DMS 273 treated with DMSO at 0.1 percent for 48 hours (cell line): ENCODE data around the gene MON1A.
"Not testable (repeated sequence)": the region's sequence is repeated elsewhere in the genome, so short reads cannot be mapped to it uniquely, and the experiment has no call there.

Experiments
- DNase-seq: peaks from one replicate; lab custom pipeline; 2025; lab: John Stamatoyannopoulos, UW

MON1A gene

DNA sequence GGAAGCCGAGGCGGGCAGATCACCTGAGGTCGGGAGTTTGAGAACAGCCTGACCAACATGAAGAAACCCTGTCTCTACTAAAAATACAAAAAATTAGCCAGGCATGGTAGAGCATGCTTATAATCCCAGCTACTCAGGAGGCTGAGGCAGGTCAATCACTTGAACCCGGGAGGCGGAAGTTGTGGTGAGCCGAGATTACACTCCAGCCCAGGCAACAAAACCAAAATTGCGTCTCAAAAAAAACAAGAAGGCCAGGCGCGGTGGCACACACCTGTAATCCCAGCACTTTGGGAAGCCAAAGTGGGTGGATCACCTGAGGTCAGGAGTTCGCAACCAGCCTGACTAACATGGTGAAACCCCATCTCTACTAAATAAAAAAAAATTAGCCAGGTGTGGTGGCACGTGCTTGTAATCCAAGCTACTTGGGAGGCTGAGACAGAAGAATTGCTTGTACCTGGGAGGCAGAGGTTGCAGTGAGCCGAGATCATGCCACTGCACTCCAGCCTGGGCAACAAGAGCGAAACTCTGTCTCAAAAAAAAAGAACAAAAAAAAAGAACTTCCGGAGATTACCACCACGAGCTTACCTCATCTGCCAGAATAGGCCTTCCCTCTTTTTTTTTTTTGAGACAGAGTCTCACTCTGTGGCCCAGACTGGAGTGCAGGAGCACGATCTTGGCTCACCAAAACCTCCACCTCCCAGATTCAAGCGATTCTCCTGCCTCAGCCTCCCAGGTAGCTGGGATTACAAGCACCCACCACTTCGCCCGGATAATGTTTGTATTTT lies 11.6 kb downstream of the MON1A start:
- DNase-seq: not testable (repeated sequence)

DNA sequence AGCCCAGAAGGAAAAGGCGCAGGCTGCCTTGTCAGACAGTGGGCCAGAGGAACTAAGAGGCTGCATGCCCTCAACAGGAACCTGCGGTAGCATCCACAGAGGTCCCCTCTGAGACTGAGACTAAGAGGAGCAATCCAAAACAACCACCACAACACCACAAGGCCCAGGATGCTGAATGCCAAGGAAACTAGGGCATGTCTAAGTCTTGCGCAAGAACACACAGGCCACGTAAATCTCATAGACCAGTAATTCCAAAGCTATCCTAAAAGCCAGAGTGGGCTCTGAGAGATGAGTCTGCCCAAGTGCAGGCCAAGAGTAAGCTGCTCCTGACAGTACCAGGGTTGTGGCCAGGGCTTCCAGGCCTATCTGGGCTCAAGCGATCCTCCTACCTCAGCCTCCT lies 12.9 kb downstream of the MON1A start:
- DNase-seq: no peak

DNA sequence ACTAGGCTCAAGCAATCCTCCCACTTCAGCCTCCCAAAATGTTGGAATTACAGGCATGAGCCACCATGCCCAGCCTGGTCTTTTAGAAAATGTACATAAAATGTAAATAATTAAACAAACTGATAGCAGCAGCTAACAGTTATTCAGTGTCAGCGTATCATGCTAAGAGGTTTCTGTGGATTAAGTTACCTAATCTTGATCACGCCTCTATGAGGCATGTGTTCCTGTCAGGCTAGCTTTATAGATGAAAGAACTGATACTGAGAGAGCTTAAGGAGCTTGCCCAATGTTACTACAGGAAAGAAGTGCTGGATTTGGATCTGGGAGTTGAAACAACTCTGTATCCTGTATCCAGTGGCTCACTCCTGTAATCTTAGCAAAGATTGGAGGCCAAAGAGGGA lies 14.7 kb downstream of the MON1A start:
- DNase-seq: no peak

DNA sequence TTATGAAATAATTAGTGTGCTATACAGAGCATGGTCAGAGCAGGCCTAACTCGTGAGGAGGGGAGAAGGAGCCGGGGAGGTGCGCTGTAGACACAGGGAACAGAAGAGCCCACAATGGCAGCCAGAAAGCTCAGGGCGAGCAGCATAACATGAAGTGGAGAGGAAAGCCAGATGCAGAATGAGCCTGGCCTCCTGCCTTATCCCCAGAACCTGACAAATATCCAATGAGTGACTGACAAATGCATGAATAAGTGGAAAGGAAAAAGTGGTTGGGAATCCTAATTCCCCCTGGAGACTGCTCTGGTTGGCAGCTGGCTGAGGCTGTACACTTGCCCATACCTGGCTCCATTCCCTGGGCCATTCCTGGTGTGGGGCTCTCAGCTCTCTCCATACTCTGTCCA lies 16.7 kb downstream of the MON1A start:
- peak; percentile 79 for DNase-seq

DNA sequence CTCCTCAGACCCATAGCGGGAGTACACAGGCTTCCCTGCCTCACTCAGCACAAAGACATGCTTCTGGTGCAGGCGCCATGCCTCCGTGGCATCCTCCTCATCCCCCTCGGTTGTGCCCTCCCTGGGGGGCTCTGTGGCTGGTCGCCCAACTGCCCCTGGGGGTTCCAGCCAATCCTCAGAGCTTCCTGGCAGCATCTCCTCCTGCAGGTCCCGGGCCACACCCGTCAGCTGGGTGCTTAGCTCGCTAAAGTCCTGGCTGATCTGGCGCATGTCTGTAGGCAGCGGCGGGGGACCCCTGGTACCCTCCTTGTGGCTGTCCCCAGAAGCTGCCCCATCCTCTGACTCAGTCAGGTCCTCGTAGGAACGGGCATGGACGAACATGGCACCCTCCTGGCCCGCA lies 18.0 kb downstream of the MON1A start:
- DNase-seq: no peak

DNA sequence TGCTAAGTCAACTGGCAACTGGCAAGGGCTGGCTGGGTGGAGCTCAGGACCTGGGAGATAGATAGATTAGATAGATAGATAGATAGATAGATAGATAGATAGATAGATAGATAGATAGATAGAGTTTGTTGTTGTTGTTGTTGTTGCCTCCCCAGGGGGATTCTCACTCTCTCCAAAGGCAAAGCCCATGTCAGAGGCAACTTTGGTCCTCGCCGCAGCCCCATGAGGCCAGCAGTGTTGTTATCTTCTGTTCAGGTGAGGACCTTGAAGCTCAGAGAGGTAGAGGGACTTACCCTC lies 18.5 kb downstream of the MON1A start:
- no peak for DNase-seq

DNA sequence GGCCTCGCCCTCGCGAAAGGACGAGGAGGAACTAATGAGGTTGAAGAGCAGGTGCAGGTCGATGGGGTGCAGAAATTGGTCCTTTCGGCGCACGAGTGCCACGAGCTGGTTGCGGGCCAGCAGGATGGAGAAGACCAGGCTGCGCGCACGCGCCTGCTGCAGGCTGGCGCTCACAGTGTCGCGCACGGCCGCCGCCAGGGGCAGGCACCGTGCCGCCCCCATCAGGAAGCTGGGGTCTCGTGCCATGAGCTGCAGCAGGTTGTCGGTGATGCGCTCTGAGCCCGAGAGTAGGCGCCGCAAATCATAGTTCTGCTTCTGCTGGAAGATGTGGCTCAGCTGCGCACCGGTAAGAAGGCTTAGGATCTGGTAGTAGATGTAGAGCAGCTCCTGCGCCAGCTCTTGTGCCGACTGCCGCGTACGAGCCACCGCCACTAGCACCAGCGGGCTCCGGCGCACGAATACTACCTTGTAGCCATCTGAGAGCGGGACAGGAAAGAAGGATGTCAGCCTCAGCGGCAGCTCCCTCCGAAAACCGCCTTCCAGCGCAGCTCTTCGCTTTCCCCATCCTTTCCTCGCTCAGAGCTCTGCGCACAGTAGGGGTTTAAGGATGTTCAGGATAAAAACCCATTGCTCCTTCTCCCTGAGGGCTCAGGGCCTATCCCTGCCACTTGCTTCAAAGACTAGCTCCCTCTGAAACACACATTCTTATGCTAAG lies 19.0 kb downstream of the MON1A start:
- no peak for DNase-seq

DNA sequence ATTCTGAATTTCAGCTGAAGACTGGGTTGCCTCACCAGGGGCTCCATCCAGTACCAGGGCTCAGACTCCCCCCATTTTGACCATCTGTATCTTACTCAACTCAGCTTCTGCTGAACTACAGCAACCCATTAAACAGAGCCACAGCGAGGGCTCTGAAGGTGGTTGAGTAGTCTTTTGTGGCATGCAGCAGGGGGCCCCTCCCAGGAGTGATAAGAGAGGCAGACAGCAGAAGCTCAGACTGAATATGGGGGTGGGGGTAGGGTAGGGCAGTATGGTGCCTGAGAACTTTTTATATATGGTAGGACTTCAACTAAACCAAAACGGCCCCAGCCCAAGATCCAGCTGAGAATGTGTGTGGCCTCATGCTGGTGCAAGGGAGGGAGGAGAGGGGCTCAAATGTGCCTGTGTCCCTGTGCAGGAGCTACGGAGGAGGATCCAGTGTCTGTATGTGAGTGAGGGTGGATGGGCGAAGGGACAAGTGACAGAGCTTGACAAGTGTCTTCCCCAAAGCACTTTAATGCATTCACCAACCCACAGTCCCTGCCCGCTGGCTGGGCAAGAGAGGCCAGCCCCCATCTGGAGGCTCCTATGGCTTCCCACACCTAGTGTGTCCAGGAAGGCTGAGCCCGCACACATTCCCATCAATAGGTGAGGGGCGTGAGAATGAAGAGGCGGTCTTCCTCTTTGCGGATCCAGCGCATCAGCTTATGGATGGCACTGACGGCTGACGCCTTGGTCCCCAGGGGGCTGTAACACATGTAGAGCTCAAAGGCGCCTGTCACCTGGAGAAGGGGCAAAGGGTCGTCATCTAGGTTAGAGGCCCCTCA lies 21.0 kb downstream of the MON1A start:
- DNase-seq: no peak

DNA sequence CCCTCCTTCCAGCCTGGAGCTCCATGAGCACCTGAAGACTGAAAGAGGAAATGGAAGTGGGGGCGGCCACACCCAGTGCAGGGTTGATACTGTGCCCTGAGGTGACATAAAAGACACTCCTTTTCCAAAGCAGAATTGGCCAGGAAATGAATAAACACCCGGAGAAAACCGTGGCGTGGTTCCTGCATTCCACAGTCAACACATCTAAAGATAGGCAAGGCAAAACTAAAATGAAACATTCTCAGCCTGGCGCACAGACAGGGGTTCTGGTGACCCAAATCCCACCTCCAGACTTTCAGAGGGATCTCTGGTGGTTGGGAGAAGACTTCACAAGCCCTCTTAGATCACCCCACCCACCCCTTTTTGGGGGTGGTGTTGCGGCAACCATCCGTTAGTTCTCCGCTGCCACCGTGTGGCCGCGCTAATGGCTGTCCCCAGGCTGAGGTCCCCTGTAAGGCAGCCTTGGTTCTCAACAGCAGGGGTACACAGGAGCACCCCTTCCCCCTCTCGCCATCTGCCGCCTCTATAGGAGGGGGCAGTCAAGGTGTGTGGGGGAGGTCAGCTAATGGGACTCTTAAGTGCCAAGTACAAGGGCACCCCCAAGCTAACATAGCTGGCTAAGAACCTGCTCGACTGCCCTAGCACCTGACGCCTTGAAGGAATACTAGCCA lies 23.4 kb downstream of the MON1A start:
- DNase-seq: no peak

DNA sequence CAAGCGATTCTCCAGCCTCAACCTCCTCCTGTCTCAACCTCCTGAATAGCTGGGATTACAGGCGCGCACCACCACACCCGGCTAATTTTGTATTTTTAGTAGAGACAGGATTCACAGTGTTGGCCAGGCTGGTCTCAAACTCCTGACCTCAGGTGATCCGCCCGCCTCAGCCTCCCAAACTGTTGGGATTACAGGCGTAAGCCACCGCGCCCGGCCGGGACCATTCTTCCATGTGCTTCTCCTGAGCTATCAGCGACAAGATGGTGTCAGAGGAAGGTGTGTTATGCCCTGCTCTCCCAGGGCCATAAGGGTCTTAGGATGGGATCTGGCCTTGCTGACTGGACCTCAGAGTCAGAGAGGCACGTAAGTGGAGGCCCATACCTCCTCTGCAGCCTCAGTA lies 25.2 kb downstream of the MON1A start:
- DNase-seq: not testable (repeated sequence)

DNA sequence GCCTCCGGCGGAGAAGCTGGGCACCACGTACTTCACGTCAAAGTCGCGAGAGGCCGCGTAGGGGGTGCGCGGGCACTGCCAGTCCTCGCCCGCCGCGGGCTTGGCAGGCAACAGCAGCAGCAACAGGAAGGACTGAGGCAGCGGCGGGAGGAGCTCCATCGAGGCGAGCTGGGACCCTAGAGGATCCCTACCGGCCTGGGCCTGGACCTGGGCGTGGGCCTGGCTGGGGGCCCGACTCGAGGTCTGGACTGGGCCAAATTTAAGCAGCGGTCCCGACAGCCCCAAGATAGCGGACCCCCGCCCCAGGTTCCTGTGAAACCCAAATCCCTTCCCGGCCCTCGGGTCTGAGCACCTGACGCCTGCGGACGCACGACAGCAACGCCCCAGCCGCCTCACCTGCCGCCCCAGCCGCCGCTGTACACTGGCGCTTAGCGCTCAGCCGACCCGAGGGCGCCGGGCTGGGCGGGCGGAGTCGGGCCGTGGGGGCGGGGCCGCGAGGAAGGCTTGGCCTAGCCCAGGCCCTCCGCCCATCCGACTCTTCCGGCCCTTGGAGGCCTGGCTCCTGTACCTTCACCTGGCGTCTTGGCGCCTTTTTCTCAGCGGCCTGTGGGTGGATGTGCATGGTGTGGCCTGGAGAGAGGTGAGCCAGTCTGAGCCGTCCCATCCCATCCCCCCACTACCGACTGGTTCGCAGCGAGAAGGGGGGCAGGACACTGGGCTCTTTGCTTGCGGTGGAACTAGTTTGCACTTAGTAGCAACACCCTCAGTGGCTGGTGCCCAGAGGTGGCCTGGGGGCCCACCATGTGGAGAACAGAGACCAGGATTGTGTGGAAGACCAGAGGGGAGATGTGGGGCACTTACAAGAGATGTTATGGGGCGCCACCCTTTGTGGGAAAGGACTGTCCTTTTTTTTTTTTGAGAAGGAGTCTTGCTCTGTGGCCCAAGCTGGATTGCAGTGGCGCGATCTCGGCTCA lies 25.9 kb downstream of the MON1A start, which contains the start of gene MST1R:
Gene MST1R, minus strand, starts transcription at position 423 of the 974 bp plus-strand sequence. Its CDS starts 264 bp downstream, at position 159.
- DNase-seq: no peak

DNA sequence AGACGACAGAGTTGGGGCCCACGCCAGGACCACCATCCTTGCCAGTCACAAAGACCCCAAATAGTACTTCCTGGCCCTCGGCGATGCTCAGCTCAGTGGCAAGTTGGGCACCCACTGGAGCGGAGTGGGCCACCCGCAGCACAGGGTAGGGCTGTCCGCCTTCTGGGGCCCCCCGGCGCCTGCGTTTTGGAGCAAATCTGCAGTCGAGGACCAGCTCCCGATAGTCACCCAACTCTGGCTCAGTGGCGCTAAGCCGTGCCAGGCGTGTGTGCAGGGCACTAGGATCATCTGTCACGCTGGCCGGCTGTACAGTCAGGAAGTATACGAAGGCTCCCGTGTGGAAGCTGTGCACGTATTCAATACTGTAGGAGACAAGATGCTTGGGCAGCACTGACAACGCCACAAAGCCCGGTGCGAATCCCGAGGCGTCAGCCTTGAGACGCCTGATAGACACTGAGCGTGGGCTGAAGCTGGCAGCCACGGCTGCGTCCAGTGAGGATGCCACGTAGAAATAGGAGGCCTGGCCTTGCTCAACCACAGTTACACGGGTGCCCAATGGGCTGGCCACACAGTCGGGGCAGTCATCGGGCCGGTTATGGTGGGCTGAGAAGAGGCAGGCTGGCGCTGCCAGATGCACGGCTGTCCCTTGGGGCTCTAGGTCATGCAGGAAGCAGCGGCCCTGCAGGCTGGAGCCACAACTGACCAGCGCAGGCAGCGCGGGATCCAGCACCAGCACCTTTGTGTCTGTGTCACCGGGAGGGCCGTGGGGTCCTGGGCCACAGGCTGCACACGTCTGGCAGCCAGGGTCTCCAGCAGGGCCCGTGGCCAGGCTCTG lies 26.9 kb downstream of the MON1A start:
- no peak for DNase-seq

DNA sequence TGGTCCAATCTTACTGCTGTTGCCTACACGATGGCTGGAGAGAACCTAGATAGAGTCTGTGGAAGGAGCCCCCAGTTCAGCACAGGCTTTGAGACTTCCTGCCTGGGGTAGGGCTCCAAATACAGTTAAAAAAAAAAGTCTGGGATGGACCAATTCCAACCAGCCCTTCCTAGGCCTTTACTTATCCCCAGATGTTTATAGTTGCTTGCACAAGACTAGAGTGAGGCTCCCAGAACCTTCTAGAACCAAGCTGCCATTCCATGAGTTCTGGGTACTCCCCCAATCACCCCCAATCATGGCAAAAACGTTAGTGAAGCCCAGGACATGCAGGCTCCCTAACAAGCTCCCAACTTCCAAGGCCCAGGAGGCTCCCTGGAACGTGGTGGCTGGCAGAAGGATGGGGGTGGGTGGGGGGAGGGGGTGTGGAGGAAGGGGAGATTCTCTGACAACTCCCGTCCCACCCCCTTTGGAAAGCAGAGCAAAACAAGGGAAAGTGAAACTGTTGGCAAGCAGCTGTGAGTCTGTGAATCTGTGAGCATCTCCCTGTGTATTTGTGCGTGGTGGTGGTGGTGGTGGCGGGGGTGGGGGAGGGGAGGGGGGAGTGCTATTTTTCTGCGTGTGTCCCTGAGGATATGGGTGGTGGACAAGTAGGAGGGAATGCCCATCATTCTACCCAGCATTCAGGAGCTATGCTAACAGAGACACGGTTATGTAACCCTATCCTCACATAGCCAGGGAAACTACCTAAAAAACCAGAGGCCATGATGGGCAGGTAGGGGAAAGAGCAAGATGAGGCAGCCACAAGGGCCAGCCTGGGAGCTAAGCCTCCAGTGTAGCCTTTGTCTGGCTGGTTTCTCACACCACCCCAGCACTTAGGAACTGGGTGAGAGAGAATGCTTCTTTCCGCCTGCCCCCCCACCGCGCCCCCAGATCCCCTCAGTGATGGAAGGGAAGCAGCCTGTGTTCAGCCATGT lies 28.0 kb downstream of the MON1A start:
- DNase-seq: no peak

DNA sequence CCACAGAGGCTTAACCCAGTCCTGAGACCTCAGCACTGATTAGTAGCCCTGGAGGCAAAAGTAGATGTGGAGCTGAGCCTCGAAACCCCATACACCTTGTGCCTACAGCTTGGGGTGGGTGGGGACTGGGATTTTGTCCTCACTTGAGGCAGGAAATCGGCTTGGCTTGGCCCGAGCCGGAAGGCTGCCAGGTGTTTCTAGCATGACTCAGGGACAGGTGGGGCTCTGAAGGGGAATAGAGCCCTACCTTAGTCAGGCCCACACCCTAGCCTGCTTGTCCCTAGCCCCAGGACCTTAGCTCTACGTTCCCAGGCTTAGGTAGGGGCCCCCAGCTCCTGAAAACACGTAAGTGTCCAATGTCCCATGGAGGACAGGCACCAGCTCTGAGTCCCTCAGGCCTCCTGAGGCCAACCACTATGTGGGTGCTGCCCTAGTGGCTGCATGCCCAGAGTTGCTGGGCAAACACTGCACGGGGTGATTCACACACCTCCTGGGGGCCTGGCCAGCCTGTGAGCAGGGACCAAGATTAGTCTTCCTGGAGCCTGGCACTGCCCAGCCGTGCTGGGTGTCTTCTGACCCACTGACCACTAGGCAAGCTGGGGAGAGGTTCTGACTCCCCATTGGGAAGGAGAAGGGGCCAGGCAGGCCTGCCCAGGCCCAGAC lies 29.0 kb downstream of the MON1A start:
- DNase-seq: no peak

DNA sequence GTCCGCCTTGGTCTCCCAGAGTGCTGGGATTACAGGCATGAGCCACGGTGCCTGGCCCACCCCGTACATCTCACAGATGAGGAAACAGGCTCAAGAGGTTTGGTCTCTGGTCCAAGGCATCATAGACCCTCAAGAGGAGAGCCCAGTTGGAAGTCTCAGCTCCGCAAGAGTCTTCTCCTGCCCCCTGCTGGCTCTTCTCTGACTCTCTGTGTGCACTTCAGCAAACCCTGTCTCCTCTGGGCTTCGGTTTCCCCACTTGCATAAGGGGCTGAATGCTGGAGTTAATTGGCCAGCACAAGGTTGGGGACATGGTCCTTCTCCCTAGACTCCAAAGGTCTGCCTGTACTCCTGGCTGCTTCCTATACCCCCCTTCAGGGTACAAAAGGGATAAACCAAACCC lies 29.8 kb downstream of the MON1A start:
- DNase-seq: no peak

DNA sequence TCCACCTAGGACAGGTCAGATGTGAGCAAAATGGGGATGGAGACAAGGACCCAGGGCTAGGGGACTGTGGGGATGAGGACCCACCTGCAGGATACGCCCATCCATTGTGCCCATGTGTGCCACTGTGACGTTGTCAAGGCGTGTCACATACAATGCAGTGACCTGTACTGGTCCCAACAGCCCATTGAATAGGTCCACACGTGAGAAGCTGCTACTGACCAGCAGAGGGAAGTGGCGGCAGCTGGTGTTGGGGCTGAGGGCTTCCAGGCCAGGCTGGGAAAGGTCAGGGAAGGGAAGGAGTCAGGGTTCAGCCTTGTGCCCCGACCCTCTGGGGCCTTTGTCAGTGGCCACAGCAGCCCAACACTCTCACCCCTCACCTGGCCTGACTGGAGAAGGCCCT lies 30.6 kb downstream of the MON1A start:
- no peak for DNase-seq

DNA sequence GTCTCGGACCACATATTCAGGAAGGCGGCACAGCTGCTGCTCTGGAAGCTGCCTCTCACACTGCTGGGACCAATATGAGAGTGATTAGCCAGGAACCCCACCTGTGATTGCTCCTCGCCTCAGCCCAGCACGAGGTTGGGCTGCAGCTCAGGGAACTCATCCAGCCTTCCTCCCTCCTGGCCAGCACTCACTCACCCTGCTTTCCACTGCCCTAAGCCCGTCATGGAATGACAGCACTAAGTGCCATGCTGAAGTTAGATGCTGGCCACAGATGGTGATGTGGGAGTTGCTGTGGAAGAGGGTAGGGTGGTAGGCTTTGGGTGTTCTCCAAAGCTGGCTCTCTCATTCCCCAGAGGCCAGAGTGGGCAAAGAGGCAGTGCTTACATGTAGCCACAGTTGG lies 33.3 kb downstream of the MON1A start:
- no peak for DNase-seq

DNA sequence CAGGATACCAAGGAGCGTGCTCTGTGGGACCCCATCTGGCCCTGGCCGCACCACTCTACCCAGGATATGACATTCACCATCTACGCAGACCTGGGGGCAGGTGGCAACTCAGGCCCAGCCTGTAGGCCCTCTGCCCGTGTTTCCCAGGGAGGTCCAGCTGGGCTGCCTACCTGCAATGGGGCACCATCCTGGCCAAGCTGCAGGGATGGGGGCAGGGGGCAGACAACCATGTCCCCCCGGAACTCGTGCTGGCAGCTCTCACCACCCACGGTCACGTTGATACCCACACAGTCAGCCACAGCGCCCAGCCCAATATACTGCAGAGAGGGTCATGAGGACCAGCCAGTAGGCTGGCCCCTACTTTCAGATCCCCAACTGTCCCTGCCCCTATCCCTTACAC lies 33.8 kb downstream of the MON1A start:
- DNase-seq: no peak
